H9 (cell line): ENCODE measurements around the gene BOD1. TPM values are rescaled to one million over a fixed set of nuclear protein-coding genes. Genes with fewer than 3 reads are reported as not detected.

Experiments used
- DNase-seq: peaks from one replicate; pipeline ENCODE4 v3.0.0-alpha.2; 2017
- H2AFZ ChIP-seq: one replicate; pipeline ENCODE4 v1.6.1; 2013; ENCODE audit warnings: mild to moderate bottlenecking, low read length, control low read depth, moderate library complexity
- H2AK5ac ChIP-seq: 2 replicates; pipeline ENCODE4 v1.6.1; 2013; ENCODE audit warnings: low read length, control low read depth, mixed read lengths; ENCODE audit not compliant: insufficient read length
- H2BK120ac ChIP-seq: one replicate; pipeline ENCODE4 v1.6.1; 2013; ENCODE audit warnings: low read depth, mild to moderate bottlenecking, low read length, control low read depth, inconsistent platforms; ENCODE audit not compliant: poor library complexity, severe bottlenecking
- H2BK12ac ChIP-seq: 2 replicates; pipeline ENCODE4 v1.6.1; 2013; ENCODE audit warnings: low read length, control low read depth, mixed read lengths, low read depth; ENCODE audit not compliant: insufficient read length
- H2BK15ac ChIP-seq: 2 replicates; pipeline ENCODE4 v1.6.1; 2013; ENCODE audit warnings: low read depth, low read length, control low read depth
- H2BK20ac ChIP-seq: one replicate; pipeline ENCODE4 v1.6.1; 2013; ENCODE audit warnings: low read depth, mild to moderate bottlenecking, low read length, control low read depth, inconsistent platforms; ENCODE audit not compliant: poor library complexity, severe bottlenecking
- H2BK5ac ChIP-seq: 2 replicates; pipeline ENCODE4 v1.6.1; 2013; ENCODE audit warnings: low read length, control low read depth, mixed read lengths; ENCODE audit not compliant: insufficient read length
- H3K14ac ChIP-seq: 2 replicates; pipeline ENCODE4 v1.6.1; 2013; ENCODE audit warnings: low read length, control low read depth; ENCODE audit not compliant: insufficient read depth
- H3K18ac ChIP-seq: 2 replicates; pipeline ENCODE4 v1.6.1; 2013; ENCODE audit warnings: low read depth, mild to moderate bottlenecking, mixed read lengths, low read length, control low read depth; ENCODE audit not compliant: insufficient read length
- H3K23ac ChIP-seq: 2 replicates; pipeline ENCODE4 v1.6.1; 2013; ENCODE audit warnings: low read length, control low read depth, mixed read lengths, low read depth; ENCODE audit not compliant: insufficient read length
- H3K23me2 ChIP-seq: 2 replicates; pipeline ENCODE4 v1.6.1; 2013; ENCODE audit warnings: low read depth, mild to moderate bottlenecking, mixed read lengths, low read length, control low read depth; ENCODE audit not compliant: insufficient read length, poor library complexity, severe bottlenecking
- H3K27ac ChIP-seq: 2 replicates; pipeline ENCODE4 v1.5.1; 2013; ENCODE audit warnings: low read length, control low read depth, mixed read lengths, low read depth; ENCODE audit not compliant: insufficient read length
- H3K27me3 ChIP-seq: 2 replicates; pipeline ENCODE4 v1.6.1; 2013; ENCODE audit warnings: low read length, control low read depth, inconsistent platforms; ENCODE audit not compliant: insufficient read depth
- H3K4ac ChIP-seq: 2 replicates; pipeline ENCODE4 v1.6.1; 2013; ENCODE audit warnings: low read depth, mild to moderate bottlenecking, control low read depth, inconsistent platforms, low read length, moderate library complexity
- H3K4me1 ChIP-seq: 2 replicates; pipeline ENCODE4 v1.6.1; 2013; ENCODE audit warnings: low read length, control low read depth, inconsistent platforms; ENCODE audit not compliant: insufficient read depth
- H3K4me2 ChIP-seq: 2 replicates; pipeline ENCODE4 v1.6.1; 2013; ENCODE audit warnings: low read length, control low read depth, mixed read lengths; ENCODE audit not compliant: insufficient read length, insufficient read depth
- H3K56ac ChIP-seq: 2 replicates; pipeline ENCODE4 v1.6.1; 2013; ENCODE audit warnings: low read depth, mild to moderate bottlenecking, mixed read lengths, low read length, control low read depth; ENCODE audit not compliant: insufficient read length
- H3K79me1 ChIP-seq: 2 replicates; pipeline ENCODE4 v1.6.1; 2013; ENCODE audit warnings: low read depth, mild to moderate bottlenecking, moderate library complexity, low read length, control low read depth, inconsistent platforms; ENCODE audit not compliant: insufficient read depth, poor library complexity, severe bottlenecking
- H3K79me2 ChIP-seq: 2 replicates; pipeline ENCODE4 v1.6.1; 2013; ENCODE audit warnings: low read length, control low read depth, inconsistent platforms; ENCODE audit not compliant: insufficient read depth
- H3K9ac ChIP-seq: 2 replicates; pipeline ENCODE4 v1.6.1; 2013; ENCODE audit warnings: low read length, control low read depth, mixed read lengths; ENCODE audit not compliant: insufficient read length; ENCODE audit errors: extremely low read depth
- H3K9me3 ChIP-seq: one replicate; pipeline ENCODE4 v1.6.1; 2013; ENCODE audit warnings: low read depth, low read length, inconsistent platforms; ENCODE audit not compliant: control insufficient read depth
- H3T11ph ChIP-seq: one replicate; pipeline ENCODE4 v1.6.1; 2013; ENCODE audit warnings: mild to moderate bottlenecking, low read length, control low read depth, inconsistent platforms
- H4K20me1 ChIP-seq: one replicate; pipeline ENCODE4 v1.6.1; 2013; ENCODE audit not compliant: control insufficient read depth, insufficient read length, insufficient read depth
- H4K5ac ChIP-seq: 2 replicates; pipeline ENCODE4 v1.6.1; 2013; ENCODE audit warnings: low read depth, mild to moderate bottlenecking, mixed read lengths, low read length, control low read depth; ENCODE audit not compliant: insufficient read length
- H4K8ac ChIP-seq: replicated peaks from 2 replicates; pipeline ENCODE4 v1.6.1; 2013; ENCODE audit warnings: low read length, control low read depth, mixed read lengths, low read depth; ENCODE audit not compliant: insufficient read length
- H4K91ac ChIP-seq: 2 replicates; pipeline ENCODE4 v1.6.1; 2013; ENCODE audit warnings: low read depth, mild to moderate bottlenecking, moderate library complexity, mixed read lengths, low read length, control low read depth; ENCODE audit not compliant: insufficient read length
- H3K27ac Mint-ChIP-seq, 3 experiments: 2 replicates in 2 of 3; 3 replicates in 1 of 3; pipeline ENCODE4 v1.8.0; 2020 to 2021; ENCODE audit warnings: mixed read lengths in 3 of 3, mild to moderate bottlenecking in 1 of 3, moderate library complexity in 1 of 3
- H3K27me3 Mint-ChIP-seq: 2 replicates; pipeline ENCODE4 v1.8.0; 2021; ENCODE audit warnings: low read depth, mild to moderate bottlenecking, moderate library complexity, mixed read lengths
- H3K36me3 Mint-ChIP-seq, 3 experiments: 2 replicates in 2 of 3; 3 replicates in 1 of 3; pipeline ENCODE4 v1.8.0; 2020 to 2021; ENCODE audit warnings: low read depth in 3 of 3, mixed read lengths in 3 of 3; ENCODE audit not compliant: insufficient read depth in 1 of 3
- H3K4me1 Mint-ChIP-seq, 2 experiments: 2 replicates each; pipeline ENCODE4 v1.8.0; 2020; ENCODE audit warnings: mixed read lengths in 2 of 2
- H3K4me3 Mint-ChIP-seq, 2 experiments: 2 replicates in 1 of 2; 3 replicates in 1 of 2; pipeline ENCODE4 v1.8.0; 2020 to 2021; ENCODE audit warnings: mild to moderate bottlenecking in 2 of 2, mixed read lengths in 2 of 2, moderate library complexity in 1 of 2
- H3K9me3 Mint-ChIP-seq, 2 experiments: 2 replicates in 1 of 2; 3 replicates in 1 of 2; pipeline ENCODE4 v1.8.0; 2020; ENCODE audit warnings: mild to moderate bottlenecking in 2 of 2, mixed read lengths in 2 of 2, moderate library complexity in 1 of 2
- WGBS: extraction: QIAGEN DNeasy Blood & Tissue Kit; methylation state at CpG from one replicate; pipeline ENCODE4 v1.1.7; 2013; ENCODE audit warnings: missing lambda C conversion rate, low lambda C conversion rate, mixed read lengths; ENCODE audit not compliant: insufficient read length; ENCODE audit errors: extremely low coverage; 5-methylcytosine and 5-hydroxymethylcytosine counted together
- total RNA-seq: library from RNA; stranded (reverse); gene quantifications from 2 replicates; pipeline ENCODE4 v1.2.1, GENCODE V29; 2021
- TF ChIP-seq, protein P1 (sequence below): fragments of 200-600 bp; sonication (generic); conservative IDR thresholded peaks from 3 replicates; pipeline ENCODE4 v1.8.0; 2021; ENCODE audit warnings: antibody characterized with exemption, mild to moderate bottlenecking

The BOD1 gene
- total RNA-seq, 1 experiment from 2014 or later = 121 TPM

DNA sequence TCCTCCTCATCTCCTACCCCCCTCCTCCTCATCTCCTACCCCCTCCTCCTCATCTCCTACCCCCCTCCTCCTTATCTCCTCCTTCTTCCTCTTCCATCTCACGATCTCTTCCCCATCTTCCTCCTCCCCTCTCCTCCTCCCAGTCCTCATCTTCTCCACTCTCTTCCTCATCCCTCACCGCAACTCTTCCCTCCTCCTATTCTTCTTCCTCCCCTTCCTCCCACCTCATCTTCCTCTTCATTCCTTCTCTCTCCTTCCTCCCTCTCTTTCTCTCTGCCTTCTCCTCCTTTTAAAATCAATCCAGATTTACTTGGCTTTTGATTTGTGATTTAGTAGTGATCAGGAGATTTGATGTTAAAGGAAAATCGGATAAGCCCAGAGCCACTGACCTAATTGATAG, 15.0 kb upstream of the BOD1 start:
- Histone ChIP-seq H4K91ac (no peak overlapping the region), H3K4me2 (no peak overlapping the region), H3K18ac (no peak overlapping the region), H3K79me2 (no peaks in the 10 kb centered on the region), H2AK5ac (no peak overlapping the region), H3K23me2 (no peaks in the 10 kb centered on the region), H3K4ac (no peak overlapping the region), H3T11ph (no peak overlapping the region), H2BK20ac (no peak overlapping the region), H2BK5ac (no peak overlapping the region), H2BK15ac (no peak overlapping the region), H3K23ac (no peak overlapping the region), H4K5ac (no peak overlapping the region), H3K56ac (no peak overlapping the region), H3K14ac (no peak overlapping the region), H4K20me1 (no peaks in the 10 kb centered on the region), H3K27me3 (no peaks in the 10 kb centered on the region), H3K9me3 (no peaks in the 10 kb centered on the region), H3K27ac (no peak overlapping the region), H4K8ac (no peak overlapping the region), H2AFZ (no peak overlapping the region), H3K4me1 (peaks cover 8% of the 10 kb centered on the region; the same call in 1 of the 2 replicates), H3K79me1 (no peaks in the 10 kb centered on the region), H2BK120ac (no peak overlapping the region), H3K9ac (no peak overlapping the region), H2BK12ac (no peak overlapping the region)
- H3K27me3 Mint-ChIP-seq = no peaks in the 10 kb centered on the region; the same call in 1 of the 2 replicates
- TF ChIP-seq, protein P1, sequence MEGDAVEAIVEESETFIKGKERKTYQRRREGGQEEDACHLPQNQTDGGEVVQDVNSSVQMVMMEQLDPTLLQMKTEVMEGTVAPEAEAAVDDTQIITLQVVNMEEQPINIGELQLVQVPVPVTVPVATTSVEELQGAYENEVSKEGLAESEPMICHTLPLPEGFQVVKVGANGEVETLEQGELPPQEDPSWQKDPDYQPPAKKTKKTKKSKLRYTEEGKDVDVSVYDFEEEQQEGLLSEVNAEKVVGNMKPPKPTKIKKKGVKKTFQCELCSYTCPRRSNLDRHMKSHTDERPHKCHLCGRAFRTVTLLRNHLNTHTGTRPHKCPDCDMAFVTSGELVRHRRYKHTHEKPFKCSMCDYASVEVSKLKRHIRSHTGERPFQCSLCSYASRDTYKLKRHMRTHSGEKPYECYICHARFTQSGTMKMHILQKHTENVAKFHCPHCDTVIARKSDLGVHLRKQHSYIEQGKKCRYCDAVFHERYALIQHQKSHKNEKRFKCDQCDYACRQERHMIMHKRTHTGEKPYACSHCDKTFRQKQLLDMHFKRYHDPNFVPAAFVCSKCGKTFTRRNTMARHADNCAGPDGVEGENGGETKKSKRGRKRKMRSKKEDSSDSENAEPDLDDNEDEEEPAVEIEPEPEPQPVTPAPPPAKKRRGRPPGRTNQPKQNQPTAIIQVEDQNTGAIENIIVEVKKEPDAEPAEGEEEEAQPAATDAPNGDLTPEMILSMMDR = no peak
- peaks cover 45 to 55% of the 10 kb centered on the region in 2 experiments for H3K4me1 Mint-ChIP-seq
- no peak overlapping the region for H3K27ac Mint-ChIP-seq
- no peak overlapping the region for H3K4me3 Mint-ChIP-seq
- DNase-seq = no peak
- H3K36me3 Mint-ChIP-seq = no peaks in the 10 kb centered on the region
- WGBS = 100% methylated on average over 1 of the region's 3 CpGs
- H3K9me3 Mint-ChIP-seq = no peaks in the 10 kb centered on the region
